ENCODE results near the gene IFT20. TPM values are rescaled to one million over a fixed set of nuclear protein-coding genes. Genes with fewer than 3 reads are reported as not detected.

Gene IFT20
- total and polyA plus RNA-seq, 2 experiments from 2014 or later: 13.2 to 32.3 TPM

DNA sequence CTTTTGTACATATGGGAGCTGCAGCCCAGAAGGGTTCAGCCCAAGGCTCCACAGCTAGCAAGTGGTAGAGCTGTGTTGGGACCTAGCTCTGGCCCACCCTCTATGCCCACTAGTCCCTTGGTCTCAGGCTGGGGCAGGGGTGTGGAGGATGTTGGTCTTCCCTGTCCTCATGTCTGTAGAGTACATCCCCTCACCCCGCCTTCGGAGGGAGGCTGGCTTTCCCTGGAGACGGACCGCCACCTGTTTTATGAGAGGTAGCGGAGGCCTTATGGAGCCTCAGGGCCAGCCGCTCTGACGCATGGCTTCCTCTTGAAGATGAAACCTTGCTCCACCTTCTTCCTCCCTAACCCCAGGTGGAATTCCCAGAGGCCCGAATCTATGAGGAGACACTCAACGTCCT, 8.7 kb upstream of the IFT20 start:
- H3K9me2 ChIP-seq (ENCODE audit: insufficient read depth): no peaks in the 10 kb centered on the region
- Mint-ChIP-seq H3K9me3 (no peaks in the 10 kb centered on the region), H3K4me1 (peaks cover 16% of the 10 kb centered on the region), H3K27me3 (ENCODE audit: insufficient read depth, low read depth, poor library complexity) (peaks cover 7% of the 10 kb centered on the region), H3K4me3 (no peak overlapping the region), H3K36me3 (ENCODE audit: low read depth) (peaks cover 48% of the 10 kb centered on the region), H3K27ac (no peak overlapping the region)
- peaks cover 8% of the 10 kb centered on the region; the same call in 1 of the 2 replicates for H4K20me1 ChIP-seq (replicated peaks; ENCODE audit: insufficient read depth)
- peaks cover 15% of the 10 kb centered on the region for H3K36me3 ChIP-seq (ENCODE audit: insufficient read depth)
- H3F3A ChIP-seq (replicated peaks; ENCODE audit: low read depth): no peaks in the 10 kb centered on the region
- H3K4me3 ChIP-seq: no peak overlapping the region
- H3K4me1 ChIP-seq (ENCODE audit: insufficient read depth): no peaks in the 10 kb centered on the region; the same call in 1 of the 2 replicates
- DNase-seq (ENCODE audit: low spot score): no peak
- ATAC-seq: no peak
- TF ChIP-seq, protein P1, sequence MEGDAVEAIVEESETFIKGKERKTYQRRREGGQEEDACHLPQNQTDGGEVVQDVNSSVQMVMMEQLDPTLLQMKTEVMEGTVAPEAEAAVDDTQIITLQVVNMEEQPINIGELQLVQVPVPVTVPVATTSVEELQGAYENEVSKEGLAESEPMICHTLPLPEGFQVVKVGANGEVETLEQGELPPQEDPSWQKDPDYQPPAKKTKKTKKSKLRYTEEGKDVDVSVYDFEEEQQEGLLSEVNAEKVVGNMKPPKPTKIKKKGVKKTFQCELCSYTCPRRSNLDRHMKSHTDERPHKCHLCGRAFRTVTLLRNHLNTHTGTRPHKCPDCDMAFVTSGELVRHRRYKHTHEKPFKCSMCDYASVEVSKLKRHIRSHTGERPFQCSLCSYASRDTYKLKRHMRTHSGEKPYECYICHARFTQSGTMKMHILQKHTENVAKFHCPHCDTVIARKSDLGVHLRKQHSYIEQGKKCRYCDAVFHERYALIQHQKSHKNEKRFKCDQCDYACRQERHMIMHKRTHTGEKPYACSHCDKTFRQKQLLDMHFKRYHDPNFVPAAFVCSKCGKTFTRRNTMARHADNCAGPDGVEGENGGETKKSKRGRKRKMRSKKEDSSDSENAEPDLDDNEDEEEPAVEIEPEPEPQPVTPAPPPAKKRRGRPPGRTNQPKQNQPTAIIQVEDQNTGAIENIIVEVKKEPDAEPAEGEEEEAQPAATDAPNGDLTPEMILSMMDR (conservative IDR thresholded peaks at IDR 0.05; ENCODE audit: low read depth in 2 of 2): no peak
- TF ChIP-seq CREB1 (CRISPR knock-in tag; IDR thresholded peaks at IDR 0.05; ENCODE audit: low read depth): no peak
- no peak for TF ChIP-seq STAT1 (IDR thresholded peaks at IDR 0.05; ENCODE audit: unreplicated experiment)
- TF ChIP-seq JUNB (IDR thresholded peaks at IDR 0.05; ENCODE audit: unreplicated experiment): no peak
- no peak for TF ChIP-seq EZH2 (IDR thresholded peaks at IDR 0.05; ENCODE audit: low read depth, unreplicated experiment)
- TF ChIP-seq, protein P2, sequence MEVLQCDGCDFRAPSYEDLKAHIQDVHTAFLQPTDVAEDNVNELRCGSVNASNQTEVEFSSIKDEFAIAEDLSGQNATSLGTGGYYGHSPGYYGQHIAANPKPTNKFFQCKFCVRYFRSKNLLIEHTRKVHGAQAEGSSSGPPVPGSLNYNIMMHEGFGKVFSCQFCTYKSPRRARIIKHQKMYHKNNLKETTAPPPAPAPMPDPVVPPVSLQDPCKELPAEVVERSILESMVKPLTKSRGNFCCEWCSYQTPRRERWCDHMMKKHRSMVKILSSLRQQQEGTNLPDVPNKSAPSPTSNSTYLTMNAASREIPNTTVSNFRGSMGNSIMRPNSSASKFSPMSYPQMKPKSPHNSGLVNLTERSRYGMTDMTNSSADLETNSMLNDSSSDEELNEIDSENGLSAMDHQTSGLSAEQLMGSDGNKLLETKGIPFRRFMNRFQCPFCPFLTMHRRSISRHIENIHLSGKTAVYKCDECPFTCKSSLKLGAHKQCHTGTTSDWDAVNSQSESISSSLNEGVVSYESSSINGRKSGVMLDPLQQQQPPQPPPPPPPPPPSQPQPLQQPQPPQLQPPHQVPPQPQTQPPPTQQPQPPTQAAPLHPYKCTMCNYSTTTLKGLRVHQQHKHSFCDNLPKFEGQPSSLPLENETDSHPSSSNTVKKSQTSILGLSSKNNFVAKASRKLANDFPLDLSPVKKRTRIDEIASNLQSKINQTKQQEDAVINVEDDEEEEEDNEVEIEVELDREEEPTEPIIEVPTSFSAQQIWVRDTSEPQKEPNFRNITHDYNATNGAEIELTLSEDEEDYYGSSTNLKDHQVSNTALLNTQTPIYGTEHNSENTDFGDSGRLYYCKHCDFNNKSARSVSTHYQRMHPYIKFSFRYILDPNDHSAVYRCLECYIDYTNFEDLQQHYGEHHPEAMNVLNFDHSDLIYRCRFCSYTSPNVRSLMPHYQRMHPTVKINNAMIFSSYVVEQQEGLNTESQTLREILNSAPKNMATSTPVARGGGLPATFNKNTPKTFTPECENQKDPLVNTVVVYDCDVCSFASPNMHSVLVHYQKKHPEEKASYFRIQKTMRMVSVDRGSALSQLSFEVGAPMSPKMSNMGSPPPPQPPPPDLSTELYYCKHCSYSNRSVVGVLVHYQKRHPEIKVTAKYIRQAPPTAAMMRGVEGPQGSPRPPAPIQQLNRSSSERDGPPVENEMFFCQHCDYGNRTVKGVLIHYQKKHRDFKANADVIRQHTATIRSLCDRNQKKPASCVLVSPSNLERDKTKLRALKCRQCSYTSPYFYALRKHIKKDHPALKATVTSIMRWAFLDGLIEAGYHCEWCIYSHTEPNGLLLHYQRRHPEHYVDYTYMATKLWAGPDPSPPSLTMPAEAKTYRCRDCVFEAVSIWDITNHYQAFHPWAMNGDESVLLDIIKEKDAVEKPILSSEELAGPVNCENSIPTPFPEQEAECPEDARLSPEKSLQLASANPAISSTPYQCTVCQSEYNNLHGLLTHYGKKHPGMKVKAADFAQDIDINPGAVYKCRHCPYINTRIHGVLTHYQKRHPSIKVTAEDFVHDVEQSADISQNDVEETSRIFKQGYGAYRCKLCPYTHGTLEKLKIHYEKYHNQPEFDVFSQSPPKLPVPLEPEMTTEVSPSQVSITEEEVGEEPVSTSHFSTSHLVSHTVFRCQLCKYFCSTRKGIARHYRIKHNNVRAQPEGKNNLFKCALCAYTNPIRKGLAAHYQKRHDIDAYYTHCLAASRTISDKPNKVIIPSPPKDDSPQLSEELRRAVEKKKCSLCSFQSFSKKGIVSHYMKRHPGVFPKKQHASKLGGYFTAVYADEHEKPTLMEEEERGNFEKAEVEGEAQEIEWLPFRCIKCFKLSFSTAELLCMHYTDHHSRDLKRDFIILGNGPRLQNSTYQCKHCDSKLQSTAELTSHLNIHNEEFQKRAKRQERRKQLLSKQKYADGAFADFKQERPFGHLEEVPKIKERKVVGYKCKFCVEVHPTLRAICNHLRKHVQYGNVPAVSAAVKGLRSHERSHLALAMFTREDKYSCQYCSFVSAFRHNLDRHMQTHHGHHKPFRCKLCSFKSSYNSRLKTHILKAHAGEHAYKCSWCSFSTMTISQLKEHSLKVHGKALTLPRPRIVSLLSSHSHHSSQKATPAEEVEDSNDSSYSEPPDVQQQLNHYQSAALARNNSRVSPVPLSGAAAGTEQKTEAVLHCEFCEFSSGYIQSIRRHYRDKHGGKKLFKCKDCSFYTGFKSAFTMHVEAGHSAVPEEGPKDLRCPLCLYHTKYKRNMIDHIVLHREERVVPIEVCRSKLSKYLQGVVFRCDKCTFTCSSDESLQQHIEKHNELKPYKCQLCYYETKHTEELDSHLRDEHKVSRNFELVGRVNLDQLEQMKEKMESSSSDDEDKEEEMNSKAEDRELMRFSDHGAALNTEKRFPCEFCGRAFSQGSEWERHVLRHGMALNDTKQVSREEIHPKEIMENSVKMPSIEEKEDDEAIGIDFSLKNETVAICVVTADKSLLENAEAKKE (CRISPR knock-in tag; IDR thresholded peaks at IDR 0.05): no peak
- TF ChIP-seq ZNF114 (CRISPR knock-in tag; IDR thresholded peaks at IDR 0.05): no peak
- TF ChIP-seq NANOG (IDR thresholded peaks at IDR 0.05; ENCODE audit: borderline replicate concordance): no peak
- TF ChIP-seq, protein P3, sequence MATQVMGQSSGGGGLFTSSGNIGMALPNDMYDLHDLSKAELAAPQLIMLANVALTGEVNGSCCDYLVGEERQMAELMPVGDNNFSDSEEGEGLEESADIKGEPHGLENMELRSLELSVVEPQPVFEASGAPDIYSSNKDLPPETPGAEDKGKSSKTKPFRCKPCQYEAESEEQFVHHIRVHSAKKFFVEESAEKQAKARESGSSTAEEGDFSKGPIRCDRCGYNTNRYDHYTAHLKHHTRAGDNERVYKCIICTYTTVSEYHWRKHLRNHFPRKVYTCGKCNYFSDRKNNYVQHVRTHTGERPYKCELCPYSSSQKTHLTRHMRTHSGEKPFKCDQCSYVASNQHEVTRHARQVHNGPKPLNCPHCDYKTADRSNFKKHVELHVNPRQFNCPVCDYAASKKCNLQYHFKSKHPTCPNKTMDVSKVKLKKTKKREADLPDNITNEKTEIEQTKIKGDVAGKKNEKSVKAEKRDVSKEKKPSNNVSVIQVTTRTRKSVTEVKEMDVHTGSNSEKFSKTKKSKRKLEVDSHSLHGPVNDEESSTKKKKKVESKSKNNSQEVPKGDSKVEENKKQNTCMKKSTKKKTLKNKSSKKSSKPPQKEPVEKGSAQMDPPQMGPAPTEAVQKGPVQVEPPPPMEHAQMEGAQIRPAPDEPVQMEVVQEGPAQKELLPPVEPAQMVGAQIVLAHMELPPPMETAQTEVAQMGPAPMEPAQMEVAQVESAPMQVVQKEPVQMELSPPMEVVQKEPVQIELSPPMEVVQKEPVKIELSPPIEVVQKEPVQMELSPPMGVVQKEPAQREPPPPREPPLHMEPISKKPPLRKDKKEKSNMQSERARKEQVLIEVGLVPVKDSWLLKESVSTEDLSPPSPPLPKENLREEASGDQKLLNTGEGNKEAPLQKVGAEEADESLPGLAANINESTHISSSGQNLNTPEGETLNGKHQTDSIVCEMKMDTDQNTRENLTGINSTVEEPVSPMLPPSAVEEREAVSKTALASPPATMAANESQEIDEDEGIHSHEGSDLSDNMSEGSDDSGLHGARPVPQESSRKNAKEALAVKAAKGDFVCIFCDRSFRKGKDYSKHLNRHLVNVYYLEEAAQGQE (IDR thresholded peaks at IDR 0.05; ENCODE audit: unreplicated experiment): no peak
- TF ChIP-seq, protein P4, sequence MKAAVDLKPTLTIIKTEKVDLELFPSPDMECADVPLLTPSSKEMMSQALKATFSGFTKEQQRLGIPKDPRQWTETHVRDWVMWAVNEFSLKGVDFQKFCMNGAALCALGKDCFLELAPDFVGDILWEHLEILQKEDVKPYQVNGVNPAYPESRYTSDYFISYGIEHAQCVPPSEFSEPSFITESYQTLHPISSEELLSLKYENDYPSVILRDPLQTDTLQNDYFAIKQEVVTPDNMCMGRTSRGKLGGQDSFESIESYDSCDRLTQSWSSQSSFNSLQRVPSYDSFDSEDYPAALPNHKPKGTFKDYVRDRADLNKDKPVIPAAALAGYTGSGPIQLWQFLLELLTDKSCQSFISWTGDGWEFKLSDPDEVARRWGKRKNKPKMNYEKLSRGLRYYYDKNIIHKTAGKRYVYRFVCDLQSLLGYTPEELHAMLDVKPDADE (IDR thresholded peaks at IDR 0.05): no peak
- no peak overlapping the region for H3K4me2 ChIP-seq
- H3K27me3 ChIP-seq (ENCODE audit: insufficient read depth): no peaks in the 10 kb centered on the region
- H2AFZ ChIP-seq: no peak overlapping the region
- H3K27ac ChIP-seq (ENCODE audit: low read depth): no peak overlapping the region
- no peaks in the 10 kb centered on the region for H3K79me2 ChIP-seq (replicated peaks; ENCODE audit: insufficient read depth)

Measured in GM23338 (cell line).